Neural cell (in vitro differentiated cells): ENCODE measurements around the gene OR9A2.

Experiments used
- CTCF ChIP-seq: fragments of 450-650 bp; IDR thresholded peaks from 2 replicates; pipeline ENCODE4 v1.5.1; 2014; ENCODE audit warnings: antibody characterized with exemption, mild to moderate bottlenecking, moderate library complexity; ENCODE audit not compliant: poor library complexity, severe bottlenecking
- EZH2 ChIP-seq: fragments of 200-600, 300-800 bp; shearing (Covaris generic), sonication (generic); IDR thresholded peaks from 2 replicates; pipeline ENCODE4 v1.6.1; 2014; ENCODE audit warnings: antibody characterized with exemption, low read length, borderline replicate concordance, mild to moderate bottlenecking; ENCODE audit not compliant: insufficient read depth, poor library complexity, severe bottlenecking
- REST ChIP-seq: IDR thresholded peaks from 2 replicates; pipeline ENCODE4 v1.6.1; 2012; ENCODE audit warnings: borderline replicate concordance

GRCh38 chr7:143018931-143019330, 8.0 kb downstream of the OR9A2 start:
- TF ChIP-seq CTCF (no peak), EZH2 (no peak), REST (no peak)
